GM21360 (cell line): Measurements from ENCODE around the gene ZNF681.
"Not testable (repeated sequence)": the region's sequence is repeated elsewhere in the genome, so short reads cannot be mapped to it uniquely, and the experiment has no call there.

Experiments used
- ATAC-seq: cut with Tn5 transposase; IDR thresholded peaks from one replicate; pipeline ENCODE4 v1.9.1; 2021; ENCODE audit warnings: mild to moderate bottlenecking, moderate library complexity; ENCODE audit not compliant: unreplicated experiment

ZNF681 gene

DNA sequence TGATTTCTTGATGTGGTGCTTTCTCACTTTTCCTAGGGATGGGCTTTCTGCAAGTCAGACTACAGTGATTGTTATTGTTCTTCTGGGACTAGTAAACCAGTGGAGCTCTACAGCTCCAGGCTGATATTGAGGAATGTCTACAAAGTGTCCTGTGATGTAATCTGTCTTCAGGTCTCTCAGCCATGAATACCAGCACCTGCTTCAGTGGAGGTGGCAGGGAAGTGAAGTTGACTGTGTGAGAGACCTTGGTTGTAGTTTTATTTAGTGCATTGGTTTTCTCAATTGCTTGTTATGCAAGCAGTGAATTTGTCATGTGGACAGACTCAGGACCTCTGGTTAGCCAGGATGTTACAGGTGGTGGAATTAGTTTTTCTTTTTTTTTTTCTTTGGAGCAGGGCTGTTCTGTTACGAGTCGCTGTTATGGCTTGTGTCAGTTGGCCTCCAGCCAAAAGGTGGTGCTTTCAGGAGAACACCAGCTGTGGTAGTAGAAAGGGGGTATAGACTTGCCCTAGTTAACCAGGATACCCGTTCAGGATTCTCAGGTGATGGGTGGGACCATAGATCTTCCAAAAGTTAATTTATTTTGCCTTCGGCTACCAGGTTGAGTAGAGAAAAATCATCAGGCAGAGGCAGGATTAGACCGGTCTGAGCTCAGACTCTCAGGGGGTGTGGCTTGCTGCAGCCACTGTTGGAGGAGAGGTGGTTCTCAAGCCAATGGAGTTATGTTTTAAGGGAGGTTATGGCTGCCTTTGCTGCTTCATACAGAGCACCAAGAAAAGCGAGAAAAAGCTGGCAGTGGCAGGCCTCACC, 59.8 kb downstream of the ZNF681 start:
- ATAC-seq = no peak

DNA sequence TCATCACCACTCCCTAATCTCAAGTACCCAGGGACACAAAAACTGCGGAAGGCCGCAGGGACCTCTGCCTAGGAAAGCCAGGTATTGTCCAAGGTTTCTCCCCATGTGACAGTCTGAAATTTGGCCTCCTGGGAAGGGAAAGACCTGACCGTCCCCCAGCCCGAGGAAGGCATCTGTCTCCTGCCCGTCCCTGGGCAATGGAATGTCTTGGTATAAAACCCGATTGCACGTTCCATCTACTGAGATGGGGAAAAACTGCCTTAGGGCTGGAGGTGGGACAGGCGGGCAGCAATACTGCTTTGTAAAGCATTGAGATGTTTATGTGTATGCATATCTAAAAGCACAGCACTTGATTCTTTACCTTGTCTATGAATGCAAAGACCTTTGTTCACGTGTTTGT, 65.8 kb downstream of the ZNF681 start:
- not testable (repeated sequence) for ATAC-seq
